Parathyroid adenoma (tissue), 2 donors: ENCODE results near the gene DPF3.
A peak's percentile ranks its signal among the peaks of the same experiment; 100 is the strongest.

ENCODE experiments used
- H2AFZ ChIP-seq: fragments of 300-600 bp; sonication (generic); one replicate; pipeline ENCODE4 v1.7.0; 2017; ENCODE audit warnings: antibody characterized with exemption, mild to moderate bottlenecking
- H3K27ac ChIP-seq: fragments of 300-600 bp; sonication (generic); one replicate; pipeline ENCODE4 v1.7.0; 2017
- H3K27me3 ChIP-seq: fragments of 300-600 bp; sonication (generic); one replicate; pipeline ENCODE4 v1.7.0; 2017; ENCODE audit warnings: low read length; ENCODE audit not compliant: control insufficient read depth, insufficient read depth
- H3K36me3 ChIP-seq: fragments of 300-600 bp; sonication (generic); one replicate; pipeline ENCODE4 v1.7.0; 2017; ENCODE audit warnings: low read length; ENCODE audit not compliant: control insufficient read depth, insufficient read depth
- H3K4me1 ChIP-seq: fragments of 300-600 bp; sonication (generic); one replicate; pipeline ENCODE4 v1.7.0; 2017; ENCODE audit warnings: control low read depth
- H3K4me2 ChIP-seq: fragments of 300-600 bp; sonication (generic); one replicate; pipeline ENCODE4 v1.7.0; 2017; ENCODE audit warnings: low read length
- H3K4me3 ChIP-seq: fragments of 300-600 bp; sonication (generic); one replicate; pipeline ENCODE4 v1.7.0; 2017; ENCODE audit warnings: low read depth, low read length
- H3K79me2 ChIP-seq: fragments of 300-600 bp; sonication (generic); one replicate; pipeline ENCODE4 v1.7.0; 2017; ENCODE audit warnings: control low read depth
- H3K9ac ChIP-seq: fragments of 300-600 bp; sonication (generic); one replicate; pipeline ENCODE4 v1.7.0; 2017; ENCODE audit warnings: mild to moderate bottlenecking
- H3K9me3 ChIP-seq: fragments of 300-600 bp; sonication (generic); one replicate; pipeline ENCODE4 v1.7.0; 2017; ENCODE audit warnings: low read length; ENCODE audit not compliant: control insufficient read depth
- TF ChIP-seq, protein P1 (sequence below): fragments of 300-600 bp; sonication (generic); IDR thresholded peaks from one replicate; pipeline ENCODE4 v1.7.0; 2017; ENCODE audit warnings: antibody characterized with exemption, mild to moderate bottlenecking
- donor health status: primary hyperparathyroidism.

The DPF3 gene

DNA sequence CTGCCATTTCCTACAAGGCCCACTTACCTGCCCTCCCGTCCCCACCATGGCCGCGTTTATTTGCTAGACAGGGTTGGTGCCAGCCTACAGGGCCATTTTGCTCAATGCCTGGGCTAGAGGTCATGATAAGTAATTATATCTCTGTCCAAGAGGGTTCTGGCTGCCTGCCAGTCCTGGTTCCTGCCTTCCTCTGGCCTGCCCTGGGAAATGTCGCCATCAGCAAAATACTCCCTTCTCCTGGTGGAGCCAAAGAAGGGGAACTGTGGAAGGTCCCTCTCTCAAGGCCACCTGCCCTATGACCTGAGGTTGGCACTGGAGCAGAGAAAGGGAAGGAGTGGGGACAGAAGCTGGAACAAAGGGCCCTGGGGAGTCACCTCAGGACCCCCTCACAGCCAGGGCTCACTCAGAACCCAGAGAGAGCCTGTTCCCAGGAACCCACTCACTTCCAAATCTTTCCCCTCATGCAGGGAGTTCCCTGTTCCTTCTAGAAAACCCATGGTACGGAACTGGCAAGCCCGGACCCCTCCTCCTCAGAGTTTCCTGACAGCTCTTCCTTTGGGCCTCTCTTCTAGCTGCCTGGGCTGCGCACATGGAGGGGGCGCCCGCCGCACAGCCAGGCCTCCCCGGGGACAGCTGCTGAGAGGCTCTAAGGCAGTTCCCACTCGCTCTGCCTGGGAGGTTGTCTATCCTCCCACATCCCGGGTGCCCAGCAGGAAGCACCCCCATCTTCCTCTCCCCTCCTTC is 280.5 kb downstream of the DPF3 start:
- peak overlapping the region; percentile 80 for H2AFZ ChIP-seq
- H3K4me3 ChIP-seq: no peak overlapping the region
- H3K36me3 ChIP-seq: no peaks in the 10 kb centered on the region
- TF ChIP-seq, protein P1, sequence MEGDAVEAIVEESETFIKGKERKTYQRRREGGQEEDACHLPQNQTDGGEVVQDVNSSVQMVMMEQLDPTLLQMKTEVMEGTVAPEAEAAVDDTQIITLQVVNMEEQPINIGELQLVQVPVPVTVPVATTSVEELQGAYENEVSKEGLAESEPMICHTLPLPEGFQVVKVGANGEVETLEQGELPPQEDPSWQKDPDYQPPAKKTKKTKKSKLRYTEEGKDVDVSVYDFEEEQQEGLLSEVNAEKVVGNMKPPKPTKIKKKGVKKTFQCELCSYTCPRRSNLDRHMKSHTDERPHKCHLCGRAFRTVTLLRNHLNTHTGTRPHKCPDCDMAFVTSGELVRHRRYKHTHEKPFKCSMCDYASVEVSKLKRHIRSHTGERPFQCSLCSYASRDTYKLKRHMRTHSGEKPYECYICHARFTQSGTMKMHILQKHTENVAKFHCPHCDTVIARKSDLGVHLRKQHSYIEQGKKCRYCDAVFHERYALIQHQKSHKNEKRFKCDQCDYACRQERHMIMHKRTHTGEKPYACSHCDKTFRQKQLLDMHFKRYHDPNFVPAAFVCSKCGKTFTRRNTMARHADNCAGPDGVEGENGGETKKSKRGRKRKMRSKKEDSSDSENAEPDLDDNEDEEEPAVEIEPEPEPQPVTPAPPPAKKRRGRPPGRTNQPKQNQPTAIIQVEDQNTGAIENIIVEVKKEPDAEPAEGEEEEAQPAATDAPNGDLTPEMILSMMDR: no peak
- H3K4me1 ChIP-seq: peaks cover 50% of the 10 kb centered on the region
- H3K27me3 ChIP-seq: no peaks in the 10 kb centered on the region
- peak overlapping the region; percentile 60 for H3K27ac ChIP-seq
- no peak overlapping the region for H3K9ac ChIP-seq
- peak overlapping the region; percentile 40 for H3K4me2 ChIP-seq
- H3K9me3 ChIP-seq: no peaks in the 10 kb centered on the region
- H3K79me2 ChIP-seq: no peaks in the 10 kb centered on the region

DNA sequence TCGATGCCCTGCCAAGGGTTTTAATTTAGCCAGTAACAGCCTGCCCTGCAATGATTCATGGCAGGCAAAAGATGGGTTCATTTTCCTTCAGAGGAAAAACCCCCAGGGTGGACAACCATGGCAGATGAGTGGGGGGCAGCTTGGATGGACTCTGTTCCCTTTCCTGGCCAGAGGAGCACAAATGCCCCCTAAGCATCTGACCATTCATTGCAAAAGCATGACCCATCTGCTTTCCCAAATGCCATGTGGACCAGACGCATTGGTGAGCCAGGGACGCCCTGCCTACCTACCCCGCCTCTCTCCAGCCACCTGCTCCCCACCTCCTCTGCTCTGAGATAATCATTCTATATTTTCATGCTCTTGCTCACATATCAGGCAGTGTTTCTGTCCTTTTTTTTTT is 281.9 kb downstream of the DPF3 start:
- Histone ChIP-seq H3K4me3 (no peak overlapping the region), H3K79me2 (no peaks in the 10 kb centered on the region), H3K9ac (no peak overlapping the region), H3K27ac (no peak overlapping the region), H3K4me1 (peaks cover 39% of the 10 kb centered on the region), H3K36me3 (no peaks in the 10 kb centered on the region), H3K9me3 (no peaks in the 10 kb centered on the region), H2AFZ (no peak overlapping the region), H3K4me2 (no peak overlapping the region), H3K27me3 (no peaks in the 10 kb centered on the region)
- TF ChIP-seq, protein P1: no peak

DNA sequence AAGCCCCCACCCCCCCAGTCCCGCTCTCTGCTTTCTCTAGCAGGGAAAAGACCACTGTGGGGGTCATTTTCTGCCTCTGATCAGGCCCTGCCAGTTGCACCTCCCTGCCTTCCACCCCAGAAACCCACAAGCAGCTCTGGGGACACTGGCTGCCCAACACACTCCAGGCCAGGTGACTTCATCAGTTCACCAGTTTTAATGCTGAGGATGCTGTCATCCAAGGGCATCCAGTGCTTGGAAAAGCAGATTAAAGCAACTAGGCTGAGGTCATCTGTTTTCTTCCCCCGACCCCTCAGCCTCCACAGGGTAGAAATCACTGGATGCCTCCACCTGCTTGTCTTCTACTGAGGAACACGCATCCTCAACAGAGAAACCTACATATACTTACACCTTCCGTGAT is 282.4 kb downstream of the DPF3 start:
- Histone ChIP-seq H3K79me2 (no peaks in the 10 kb centered on the region), H3K36me3 (no peaks in the 10 kb centered on the region), H3K4me2 (no peak overlapping the region), H2AFZ (no peak overlapping the region), H3K4me1 (peaks cover 34% of the 10 kb centered on the region), H3K9me3 (no peaks in the 10 kb centered on the region), H3K4me3 (no peak overlapping the region), H3K27ac (no peak overlapping the region), H3K9ac (no peak overlapping the region), H3K27me3 (no peaks in the 10 kb centered on the region)
- TF ChIP-seq, protein P1: no peak

DNA sequence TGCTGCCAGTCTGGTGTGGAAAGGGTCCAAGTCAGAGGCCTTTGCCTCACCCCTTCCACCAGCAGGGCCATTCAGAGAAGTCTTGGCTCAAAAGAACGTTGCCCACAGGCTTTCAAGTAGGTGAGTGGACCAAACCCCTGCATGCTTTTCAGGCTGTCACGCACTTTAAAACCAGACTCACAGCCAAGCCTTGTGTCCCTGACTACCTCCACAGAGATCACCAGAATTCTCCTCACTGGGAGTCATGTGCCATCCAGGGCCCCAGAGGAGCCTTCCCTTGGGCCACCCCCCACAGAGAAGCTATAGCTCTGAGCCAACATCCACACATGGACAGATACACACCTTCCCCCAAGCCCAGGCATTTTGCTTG is 283.1 kb downstream of the DPF3 start:
- no peak overlapping the region for H3K4me3 ChIP-seq
- peaks cover 27% of the 10 kb centered on the region for H3K4me1 ChIP-seq
- TF ChIP-seq, protein P1: no peak
- no peaks in the 10 kb centered on the region for H3K36me3 ChIP-seq
- no peak overlapping the region for H3K27ac ChIP-seq
- H3K27me3 ChIP-seq: no peaks in the 10 kb centered on the region
- no peaks in the 10 kb centered on the region for H3K9me3 ChIP-seq
- no peak overlapping the region for H3K9ac ChIP-seq
- no peaks in the 10 kb centered on the region for H3K79me2 ChIP-seq
- H3K4me2 ChIP-seq: no peak overlapping the region
- no peak overlapping the region for H2AFZ ChIP-seq
